GM06990 (cell line): ENCODE results near the gene LIMS2.

ENCODE experiments used
- DNase-seq: peaks from one replicate; pipeline ENCODE4 v3.0.0-alpha.2; 2011; ENCODE audit not compliant: insufficient read length; ENCODE audit errors: extremely low read depth
- H3K27me3 ChIP-seq: replicated peaks from 2 replicates; pipeline ENCODE4 v1.6.0; 2011; ENCODE audit warnings: low read length; ENCODE audit not compliant: control insufficient read depth, insufficient read depth
- H3K36me3 ChIP-seq: 2 replicates; pipeline ENCODE4 v1.5.1; 2011; ENCODE audit warnings: low read length; ENCODE audit not compliant: control insufficient read depth, insufficient read depth
- H3K4me3 ChIP-seq: replicated peaks from 2 replicates; pipeline ENCODE4 v1.5.1; 2011; ENCODE audit warnings: low read depth, mild to moderate bottlenecking, control low read depth, low read length
- TF ChIP-seq, protein P1 (sequence below): IDR thresholded peaks from 2 replicates; pipeline ENCODE4 v1.5.1; 2011; ENCODE audit warnings: low read length, control low read depth, mild to moderate bottlenecking, inconsistent platforms; ENCODE audit not compliant: insufficient read depth, poor library complexity, severe bottlenecking

Gene LIMS2

DNA sequence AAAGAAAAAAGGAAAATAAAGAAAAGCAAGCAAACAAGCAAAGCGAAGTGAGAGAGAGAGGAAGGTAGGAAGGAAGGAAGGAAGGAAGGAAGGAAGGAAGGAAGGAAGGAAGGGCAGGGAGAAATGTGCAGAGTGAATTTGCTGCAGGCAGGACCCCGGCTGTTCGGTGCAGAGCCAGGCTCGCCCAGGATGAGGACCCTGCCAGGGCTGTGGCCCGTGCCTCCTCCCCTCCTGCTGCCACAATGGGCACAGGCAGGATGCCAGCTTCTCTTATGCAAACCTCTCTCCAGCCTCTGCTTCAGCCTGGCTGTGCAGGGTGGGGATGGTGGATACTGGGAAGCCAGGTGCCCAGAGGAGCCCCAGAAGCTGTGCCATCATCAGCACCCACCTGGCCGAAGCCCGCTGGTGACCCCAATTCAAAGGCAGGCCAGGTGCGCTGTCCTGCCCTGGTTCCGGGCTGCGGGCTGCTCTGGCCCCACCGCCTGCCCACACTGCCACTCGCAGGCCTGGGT, 26.2 kb downstream of the LIMS2 start:
- H3K4me3 ChIP-seq = no peak overlapping the region
- 0 out of 2 replicates have a peak, but pooled peaks cover 2% of the 10 kb centered on the region for H3K27me3 ChIP-seq
- H3K36me3 ChIP-seq = no peaks in the 10 kb centered on the region
- no peak for DNase-seq
- TF ChIP-seq, protein P1, sequence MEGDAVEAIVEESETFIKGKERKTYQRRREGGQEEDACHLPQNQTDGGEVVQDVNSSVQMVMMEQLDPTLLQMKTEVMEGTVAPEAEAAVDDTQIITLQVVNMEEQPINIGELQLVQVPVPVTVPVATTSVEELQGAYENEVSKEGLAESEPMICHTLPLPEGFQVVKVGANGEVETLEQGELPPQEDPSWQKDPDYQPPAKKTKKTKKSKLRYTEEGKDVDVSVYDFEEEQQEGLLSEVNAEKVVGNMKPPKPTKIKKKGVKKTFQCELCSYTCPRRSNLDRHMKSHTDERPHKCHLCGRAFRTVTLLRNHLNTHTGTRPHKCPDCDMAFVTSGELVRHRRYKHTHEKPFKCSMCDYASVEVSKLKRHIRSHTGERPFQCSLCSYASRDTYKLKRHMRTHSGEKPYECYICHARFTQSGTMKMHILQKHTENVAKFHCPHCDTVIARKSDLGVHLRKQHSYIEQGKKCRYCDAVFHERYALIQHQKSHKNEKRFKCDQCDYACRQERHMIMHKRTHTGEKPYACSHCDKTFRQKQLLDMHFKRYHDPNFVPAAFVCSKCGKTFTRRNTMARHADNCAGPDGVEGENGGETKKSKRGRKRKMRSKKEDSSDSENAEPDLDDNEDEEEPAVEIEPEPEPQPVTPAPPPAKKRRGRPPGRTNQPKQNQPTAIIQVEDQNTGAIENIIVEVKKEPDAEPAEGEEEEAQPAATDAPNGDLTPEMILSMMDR = no peak

DNA sequence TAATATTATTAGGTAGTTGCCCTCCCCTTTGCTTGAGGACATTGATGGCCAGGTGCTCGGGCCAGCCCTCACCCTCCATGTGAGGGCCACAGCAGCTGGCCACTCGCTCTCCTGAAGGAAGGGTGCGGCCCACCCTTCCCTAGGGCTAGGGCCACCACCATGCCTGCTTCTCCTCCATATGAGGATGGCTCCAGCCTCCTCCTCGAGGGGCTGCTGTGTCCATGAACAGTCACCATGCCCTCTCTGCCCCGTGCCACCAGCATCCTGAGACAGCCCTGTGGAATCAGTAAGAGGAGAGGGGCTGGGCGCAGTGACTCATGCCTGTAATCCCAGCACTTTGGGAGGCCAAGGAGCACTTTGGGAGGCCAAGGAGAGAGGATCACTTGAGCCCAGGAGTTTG, 27.0 kb downstream of the LIMS2 start:
- no peaks in the 10 kb centered on the region for H3K36me3 ChIP-seq
- H3K4me3 ChIP-seq = no peak overlapping the region
- TF ChIP-seq, protein P1 = no peak
- no peak for DNase-seq
- H3K27me3 ChIP-seq = 0 out of 2 replicates have a peak, but pooled peaks cover 2% of the 10 kb centered on the region

DNA sequence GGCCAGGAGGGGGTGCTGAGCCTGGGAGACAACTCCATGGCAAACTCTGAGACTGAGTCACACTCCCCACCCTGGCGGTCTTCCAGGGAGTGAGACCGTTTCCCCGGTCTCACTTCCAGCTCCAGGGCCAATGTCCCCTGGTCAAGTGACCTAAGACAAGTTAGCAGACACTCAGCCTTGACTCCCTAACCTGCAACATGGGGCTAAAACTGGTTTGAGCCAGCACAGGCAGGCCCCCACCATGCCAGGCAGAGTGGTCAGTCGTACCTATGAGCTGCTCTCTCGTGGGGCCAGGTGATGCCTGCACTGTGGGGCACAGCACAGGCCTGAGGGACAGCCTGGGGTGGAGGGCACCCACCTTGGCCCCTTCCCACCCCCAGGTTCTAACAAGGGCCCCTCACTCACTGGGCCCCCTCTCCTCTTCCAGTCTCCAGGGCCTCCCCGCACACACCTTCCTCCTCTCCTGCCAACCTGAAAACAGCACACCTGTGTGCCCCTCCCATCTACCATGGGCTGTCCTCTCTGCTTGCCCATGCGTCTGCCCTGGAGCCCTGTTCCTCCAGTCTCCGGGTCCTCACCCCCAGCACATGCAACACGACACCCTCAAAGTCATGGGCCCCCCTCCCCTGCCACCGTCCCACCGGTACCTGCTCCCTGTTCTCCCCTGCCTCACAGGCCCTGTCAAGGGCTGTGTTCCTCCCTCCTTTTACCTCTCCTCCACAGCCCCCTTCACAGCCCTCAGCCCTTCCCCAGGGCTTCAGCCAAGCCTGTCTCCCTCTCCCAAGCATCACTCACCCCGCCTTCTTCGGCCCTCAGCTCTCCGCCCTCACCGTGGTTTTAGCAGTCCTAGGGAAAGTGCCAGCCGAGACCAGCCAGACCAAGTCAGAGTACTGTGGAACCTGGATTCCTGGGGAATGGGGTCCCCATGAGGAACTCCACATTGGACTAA, 27.8 kb downstream of the LIMS2 start:
- TF ChIP-seq, protein P1 = no peak
- no peaks in the 10 kb centered on the region for H3K27me3 ChIP-seq
- H3K36me3 ChIP-seq = no peaks in the 10 kb centered on the region
- DNase-seq = no peak
- no peak overlapping the region for H3K4me3 ChIP-seq

DNA sequence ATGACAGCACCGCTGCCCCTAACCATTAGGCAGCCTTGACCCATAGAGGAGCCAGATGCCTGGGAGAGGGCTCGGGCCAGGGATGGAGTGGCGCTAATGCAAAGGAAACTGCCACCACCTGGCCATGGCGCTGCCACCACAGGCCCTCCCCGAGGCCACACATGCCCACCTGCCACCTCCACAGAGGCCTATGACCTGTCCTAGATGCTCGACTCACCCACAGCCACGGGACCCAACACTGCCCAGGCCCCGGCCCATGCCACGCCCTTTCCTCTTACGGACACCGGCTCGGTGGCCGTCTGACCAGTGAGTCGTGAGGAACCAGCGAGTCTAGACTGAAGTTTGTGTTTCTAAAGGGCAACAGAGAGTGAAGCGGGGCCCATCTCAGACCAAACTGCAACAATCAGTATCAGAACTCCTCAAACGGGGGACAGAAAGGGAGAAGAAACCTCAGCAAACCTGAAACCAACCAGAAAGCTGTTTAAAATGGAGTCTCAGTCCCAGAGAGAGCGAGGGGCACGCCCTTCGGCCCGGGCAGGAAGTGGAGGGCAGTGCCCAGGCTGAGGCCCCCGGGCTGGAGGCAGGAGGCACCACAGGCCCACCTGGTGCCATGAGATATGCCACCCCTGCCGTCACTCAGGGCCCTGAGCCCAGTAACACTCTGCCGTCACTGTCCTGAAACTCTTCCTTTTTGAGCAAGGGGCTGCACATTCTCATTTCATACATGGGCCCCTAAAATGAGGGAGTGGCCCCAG, 28.7 kb downstream of the LIMS2 start:
- H3K27me3 ChIP-seq = no peaks in the 10 kb centered on the region
- H3K36me3 ChIP-seq = no peaks in the 10 kb centered on the region
- no peak for DNase-seq
- H3K4me3 ChIP-seq = no peak overlapping the region
- TF ChIP-seq, protein P1 = no peak

DNA sequence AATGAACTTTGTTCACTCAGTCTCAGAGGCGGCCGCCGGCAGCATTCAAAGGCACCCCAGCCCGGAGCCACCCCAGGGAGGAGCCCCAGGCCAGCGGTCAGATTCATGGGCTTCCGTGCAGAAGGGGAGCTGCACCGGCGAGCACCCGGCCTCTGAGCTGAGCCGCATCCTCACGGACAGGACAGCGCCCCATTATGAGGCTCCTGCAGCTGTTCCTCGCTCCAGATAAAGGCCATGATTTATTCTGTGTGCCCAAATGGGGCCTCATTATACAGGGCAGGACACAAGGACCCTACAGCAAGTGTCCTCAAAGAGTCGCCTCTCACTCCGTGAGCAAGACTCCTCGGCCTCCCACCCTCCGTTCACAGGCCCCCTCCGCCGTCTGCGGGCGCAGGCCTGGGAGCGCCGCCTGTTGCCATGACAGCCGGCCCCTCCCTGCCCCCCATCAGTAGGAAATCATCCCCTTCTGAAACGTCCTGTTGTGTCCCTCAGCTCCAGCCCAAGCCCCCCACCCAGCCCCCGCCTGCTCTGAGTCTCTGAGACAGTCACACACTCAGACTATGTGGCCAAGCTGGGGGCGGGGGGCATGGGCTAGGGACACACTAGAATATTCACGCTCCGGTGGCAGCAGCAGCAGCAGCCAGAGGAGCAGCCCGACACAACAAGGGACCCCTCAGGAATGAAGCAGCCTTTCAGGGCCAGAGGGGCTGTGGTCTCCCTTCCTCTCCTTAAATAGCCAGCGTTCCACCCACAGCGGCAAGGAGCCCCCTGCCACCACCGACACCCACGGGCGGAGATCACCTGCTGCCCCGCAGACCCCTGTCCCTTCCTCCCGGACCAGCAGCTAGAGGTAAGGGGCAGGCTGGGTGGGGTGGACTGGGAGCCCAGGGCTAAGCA, 29.7 kb downstream of the LIMS2 start, which contains the start of gene GPR17:
TSS of gene GPR17 (plus strand) at position 759 of the 897 bp plus-strand sequence. CDS start 4,583 bp downstream, outside the sequence.
- Histone ChIP-seq H3K36me3 (no peaks in the 10 kb centered on the region), H3K27me3 (no peaks in the 10 kb centered on the region), H3K4me3 (no peak within 1 kb of the TSS)
- DNase-seq = no peak
- TF ChIP-seq, protein P1 = no peak
